ENCODE data around the gene MTSS2.

DNA sequence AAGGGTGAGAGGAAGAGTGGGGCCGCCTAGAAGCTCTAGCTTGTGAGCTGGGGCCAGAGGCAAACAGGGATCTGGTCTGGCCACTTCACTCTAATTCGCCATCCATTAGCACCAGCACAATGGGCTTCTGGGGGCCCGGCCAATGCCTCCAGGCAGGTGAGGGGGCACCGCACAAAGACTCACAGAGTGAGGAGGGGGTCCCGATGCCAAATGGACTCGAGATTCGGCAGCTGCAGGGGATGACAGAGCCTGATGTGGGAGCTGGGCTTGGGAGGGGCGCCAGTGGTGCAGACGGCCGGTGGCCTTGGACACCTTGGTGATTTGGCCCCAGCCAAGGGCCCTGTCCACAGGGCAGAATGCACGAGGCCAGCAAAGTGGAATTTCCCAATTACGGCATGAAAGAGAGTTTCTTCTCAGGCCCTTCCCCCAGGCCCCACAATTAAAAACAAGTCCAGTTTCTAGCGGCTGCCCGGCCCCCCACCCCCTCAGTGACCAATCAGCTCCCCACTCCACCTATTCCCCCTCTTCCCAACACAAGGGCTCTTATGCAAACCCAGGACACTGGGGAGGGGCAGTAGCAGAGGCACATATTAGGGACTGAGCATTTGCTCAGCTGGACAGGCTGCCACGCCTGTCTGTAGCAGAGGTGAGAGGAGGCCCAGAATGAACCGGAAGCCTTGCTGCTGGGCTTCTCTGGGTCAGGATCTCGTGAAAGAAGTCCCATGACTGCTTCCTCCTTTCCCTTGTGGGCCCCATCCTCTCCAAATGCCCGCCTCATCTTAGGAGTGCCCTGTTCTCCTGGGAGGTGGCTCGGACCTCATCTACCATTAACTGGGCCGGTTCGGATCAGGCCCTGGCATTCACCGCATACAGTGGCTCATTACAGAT lies 39.4 kb upstream of the MTSS2 start:
- no peak for TF ChIP-seq YY1 (IDR thresholded peaks at IDR 0.05; ENCODE audit: insufficient read depth, insufficient read length)
- no peak for TF ChIP-seq SUZ12 (IDR thresholded peaks at IDR 0.05; ENCODE audit: extremely low read depth, insufficient read depth, insufficient read length)
